Measurements from ENCODE around the gene TMEM163.

DNA sequence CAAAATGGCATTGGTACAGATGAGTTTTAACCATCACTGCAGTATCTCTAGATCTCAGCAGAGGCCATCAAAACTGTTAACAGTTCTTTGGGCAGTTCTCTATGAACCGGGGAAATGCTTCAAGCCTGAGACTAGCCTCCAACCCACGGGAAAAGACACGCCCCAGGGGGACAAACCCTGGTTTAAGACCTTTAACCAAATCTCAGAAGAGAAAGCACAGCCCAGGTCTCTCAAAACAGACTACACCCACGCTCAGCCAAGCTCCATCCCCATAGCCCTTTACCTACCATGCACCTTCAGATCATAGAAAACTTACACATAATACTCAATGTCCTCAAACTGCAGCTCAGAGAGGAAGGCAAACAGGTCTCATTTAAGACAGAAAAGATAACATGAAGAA lies 78.3 kb downstream of the TMEM163 start:
- TF ChIP-seq, protein P1, sequence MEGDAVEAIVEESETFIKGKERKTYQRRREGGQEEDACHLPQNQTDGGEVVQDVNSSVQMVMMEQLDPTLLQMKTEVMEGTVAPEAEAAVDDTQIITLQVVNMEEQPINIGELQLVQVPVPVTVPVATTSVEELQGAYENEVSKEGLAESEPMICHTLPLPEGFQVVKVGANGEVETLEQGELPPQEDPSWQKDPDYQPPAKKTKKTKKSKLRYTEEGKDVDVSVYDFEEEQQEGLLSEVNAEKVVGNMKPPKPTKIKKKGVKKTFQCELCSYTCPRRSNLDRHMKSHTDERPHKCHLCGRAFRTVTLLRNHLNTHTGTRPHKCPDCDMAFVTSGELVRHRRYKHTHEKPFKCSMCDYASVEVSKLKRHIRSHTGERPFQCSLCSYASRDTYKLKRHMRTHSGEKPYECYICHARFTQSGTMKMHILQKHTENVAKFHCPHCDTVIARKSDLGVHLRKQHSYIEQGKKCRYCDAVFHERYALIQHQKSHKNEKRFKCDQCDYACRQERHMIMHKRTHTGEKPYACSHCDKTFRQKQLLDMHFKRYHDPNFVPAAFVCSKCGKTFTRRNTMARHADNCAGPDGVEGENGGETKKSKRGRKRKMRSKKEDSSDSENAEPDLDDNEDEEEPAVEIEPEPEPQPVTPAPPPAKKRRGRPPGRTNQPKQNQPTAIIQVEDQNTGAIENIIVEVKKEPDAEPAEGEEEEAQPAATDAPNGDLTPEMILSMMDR (IDR thresholded peaks at IDR 0.05), result no peak
- no peak for TF ChIP-seq POLR2A (IDR thresholded peaks at IDR 0.05)
